WTC11 (cell line): ENCODE measurements around the gene WDR54. TPM values are rescaled to one million over a fixed set of nuclear protein-coding genes. Genes with fewer than 3 reads are reported as not detected.

Source experiments
- ATAC-seq: fragments of 200-7000 bp; cut with Tn5 transposase; 2 replicates; pipeline ENCODE4 v1.10.0; 2021; ENCODE audit warnings: mild to moderate bottlenecking, moderate library complexity
- CTCF ChIA-PET: fragments of 300-600 bp; sonication (Branson Sonifier 250); formaldehyde crosslinking; loops from one replicate; lab custom pipeline; 2021; ENCODE audit warnings: antibody characterized with exemption; lab: Charles Lee
- POLR2A ChIA-PET: fragments of 350-600 bp; sonication (Branson Sonifier 250); formaldehyde crosslinking; loops from one replicate; lab custom pipeline; 2021; ENCODE audit warnings: antibody characterized with exemption; lab: Charles Lee
- DNase-seq: peaks from one replicate; pipeline ENCODE4 v3.0.0; 2021; ENCODE audit warnings: low spot score
- H3K27ac Mint-ChIP-seq: 2 replicates; pipeline ENCODE4 v1.8.0; 2021; ENCODE audit warnings: mixed read lengths
- H3K27me3 Mint-ChIP-seq: 2 replicates; pipeline ENCODE4 v1.8.0; 2021; ENCODE audit warnings: low read depth, mild to moderate bottlenecking, moderate library complexity, mixed read lengths
- H3K36me3 Mint-ChIP-seq: 2 replicates; pipeline ENCODE4 v1.8.0; 2021; ENCODE audit warnings: mixed read lengths
- H3K4me1 Mint-ChIP-seq: 2 replicates; pipeline ENCODE4 v1.8.0; 2022; ENCODE audit warnings: mixed read lengths
- H3K4me3 Mint-ChIP-seq: 2 replicates; pipeline ENCODE4 v1.8.0; 2021; ENCODE audit warnings: mild to moderate bottlenecking, moderate library complexity, mixed read lengths
- H3K9me3 Mint-ChIP-seq: 2 replicates; pipeline ENCODE4 v1.8.0; 2021; ENCODE audit warnings: mixed read lengths
- ATF1 ChIP-seq: sonication (generic); formaldehyde crosslinking; IDR thresholded peaks from 2 replicates; pipeline ENCODE4 v1.8.1; 2023; ENCODE audit warnings: mild to moderate bottlenecking, moderate library complexity, missing genetic modification reagents
- CBFB ChIP-seq: sonication (generic); formaldehyde crosslinking; IDR thresholded peaks from 2 replicates; pipeline ENCODE4 v1.8.1; 2022; ENCODE audit warnings: mild to moderate bottlenecking, low read depth, missing genetic modification reagents
- CREM ChIP-seq: sonication (generic); formaldehyde crosslinking; IDR thresholded peaks from 2 replicates; pipeline ENCODE4 v1.8.1; 2022; ENCODE audit warnings: mild to moderate bottlenecking, missing genetic modification reagents, moderate library complexity
- ESRRA ChIP-seq: sonication (generic); formaldehyde crosslinking; IDR thresholded peaks from 2 replicates; pipeline ENCODE4 v1.8.1; 2022; ENCODE audit warnings: mild to moderate bottlenecking, missing genetic modification reagents, borderline replicate concordance
- HMGA2 ChIP-seq: fragments of 250-450 bp; sonication (Bioruptor Pico); IDR thresholded peaks from 2 replicates; pipeline ENCODE4 v1.4.0; 2021; ENCODE audit warnings: mild to moderate bottlenecking, moderate library complexity
- KAT7 ChIP-seq: sonication (generic); formaldehyde crosslinking; IDR thresholded peaks from 2 replicates; pipeline ENCODE4 v1.8.1; 2023; ENCODE audit warnings: missing genetic modification reagents, mild to moderate bottlenecking, borderline replicate concordance
- NFATC4 ChIP-seq: fragments of 250-450 bp; sonication (Bioruptor Pico); IDR thresholded peaks from 2 replicates; pipeline ENCODE4 v1.9.0; 2021; ENCODE audit warnings: mild to moderate bottlenecking
- NR1H2 ChIP-seq: sonication (generic); formaldehyde crosslinking; IDR thresholded peaks from 2 replicates; pipeline ENCODE4 v1.9.0; 2021; ENCODE audit warnings: mild to moderate bottlenecking, moderate library complexity, missing genetic modification reagents
- PRRX2 ChIP-seq: fragments of 250-450 bp; sonication (Bioruptor Pico); IDR thresholded peaks from 2 replicates; pipeline ENCODE4 v1.8.0; 2021; ENCODE audit warnings: mild to moderate bottlenecking
- RORB ChIP-seq: fragments of 250-450 bp; sonication (Bioruptor Pico); IDR thresholded peaks from 2 replicates; pipeline ENCODE4 v1.9.0; 2021; ENCODE audit warnings: mild to moderate bottlenecking
- SP1 ChIP-seq: sonication (generic); formaldehyde crosslinking; conservative IDR thresholded peaks from 2 replicates; pipeline ENCODE4 v1.8.1; 2022; ENCODE audit warnings: missing genetic modification reagents
- TEAD1 ChIP-seq: sonication (generic); formaldehyde crosslinking; IDR thresholded peaks from 2 replicates; pipeline ENCODE4 v1.8.0; 2022; ENCODE audit warnings: mild to moderate bottlenecking, missing genetic modification reagents
- TP53 ChIP-seq: sonication (generic); formaldehyde crosslinking; IDR thresholded peaks from 2 replicates; pipeline ENCODE4 v1.8.1; 2023; ENCODE audit warnings: mild to moderate bottlenecking, missing genetic modification reagents
- ZNF263 ChIP-seq: sonication (generic); formaldehyde crosslinking; IDR thresholded peaks from 2 replicates; pipeline ENCODE4 v1.8.1; 2022; ENCODE audit warnings: low read depth, mild to moderate bottlenecking, moderate library complexity, missing genetic modification reagents
- ZNF671 ChIP-seq: fragments of 250-450 bp; sonication (Bioruptor Pico); IDR thresholded peaks from 2 replicates; pipeline ENCODE4 v1.8.0; 2021; ENCODE audit warnings: mild to moderate bottlenecking
- total RNA-seq: library from RNA; stranded (reverse); gene quantifications from 3 replicates; pipeline ENCODE4 v1.2.3, GENCODE V29; 2021
- TF ChIP-seq, protein P1 (sequence below): fragments of 250-450 bp; sonication (Bioruptor Pico); IDR thresholded peaks from 2 replicates; pipeline ENCODE4 v1.9.0; 2021; ENCODE audit warnings: moderate library complexity, mild to moderate bottlenecking, inconsistent platforms, borderline replicate concordance
- TF ChIP-seq, protein P2 (sequence below): fragments of 200-600 bp; IDR thresholded peaks from 2 replicates; pipeline ENCODE4 v1.8.0; 2022; ENCODE audit warnings: antibody characterized with exemption
- TF ChIP-seq, protein P3 (sequence below): sonication (generic); formaldehyde crosslinking; IDR thresholded peaks from 2 replicates; pipeline ENCODE4 v1.8.1; 2023; ENCODE audit warnings: mild to moderate bottlenecking, moderate library complexity, missing genetic modification reagents
- TF ChIP-seq, protein P4 (sequence below): sonication (generic); formaldehyde crosslinking; conservative IDR thresholded peaks from 2 replicates; pipeline ENCODE4 v1.8.1; 2023; ENCODE audit warnings: mild to moderate bottlenecking, low read depth, missing genetic modification reagents, moderate library complexity

The WDR54 gene
- total RNA-seq, 1 experiment from 2014 or later = 55.2 TPM

DNA sequence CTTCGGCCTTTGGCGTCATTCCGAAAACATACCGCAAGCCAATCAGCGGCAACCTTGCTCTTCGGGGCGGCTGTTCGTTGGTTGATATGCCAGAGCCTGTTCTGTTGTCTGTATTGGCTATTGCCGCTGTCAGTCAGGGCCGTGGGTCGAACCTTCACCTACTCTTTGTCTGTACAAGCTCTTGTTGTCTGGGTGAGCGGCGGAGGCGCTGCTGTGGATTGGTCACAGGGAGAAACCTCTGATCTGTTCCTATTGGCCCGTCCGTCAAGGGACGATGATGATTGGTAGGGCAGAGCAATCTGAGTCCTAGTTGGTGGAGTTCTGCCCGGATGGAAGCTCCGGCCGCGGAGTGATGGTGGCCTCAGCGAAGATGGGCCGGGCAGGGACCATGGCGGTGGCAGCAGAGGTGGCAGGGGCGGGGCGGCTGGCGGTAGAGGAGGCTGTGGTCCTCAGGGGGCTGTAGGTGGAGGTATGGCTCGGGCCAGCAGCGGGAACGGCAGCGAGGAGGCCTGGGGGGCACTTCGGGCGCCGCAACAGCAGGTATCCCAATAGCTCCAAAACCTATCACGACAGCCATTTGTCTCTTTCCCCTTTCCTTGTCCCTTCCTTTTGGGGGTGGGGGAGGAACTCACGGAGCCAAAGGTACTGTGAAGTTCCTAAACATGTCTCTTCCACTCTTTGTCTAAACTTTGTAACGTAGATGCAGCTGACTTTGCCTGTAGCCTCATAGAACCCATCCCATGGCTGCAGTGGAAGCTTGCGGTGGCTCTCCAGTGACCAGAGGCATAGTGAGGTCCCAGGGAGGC is 36.8 kb downstream of the WDR54 start, which contains the start of gene WBP1 (continued):
- TF ChIP-seq PRRX2 (0 out of 2 replicates have a peak, but pooled peaks have one; percentile 79), SP1 (CRISPR knock-in tag) (peak; percentile 43; the same call in 1 of the 2 replicates), CBFB (no peak)

DNA sequence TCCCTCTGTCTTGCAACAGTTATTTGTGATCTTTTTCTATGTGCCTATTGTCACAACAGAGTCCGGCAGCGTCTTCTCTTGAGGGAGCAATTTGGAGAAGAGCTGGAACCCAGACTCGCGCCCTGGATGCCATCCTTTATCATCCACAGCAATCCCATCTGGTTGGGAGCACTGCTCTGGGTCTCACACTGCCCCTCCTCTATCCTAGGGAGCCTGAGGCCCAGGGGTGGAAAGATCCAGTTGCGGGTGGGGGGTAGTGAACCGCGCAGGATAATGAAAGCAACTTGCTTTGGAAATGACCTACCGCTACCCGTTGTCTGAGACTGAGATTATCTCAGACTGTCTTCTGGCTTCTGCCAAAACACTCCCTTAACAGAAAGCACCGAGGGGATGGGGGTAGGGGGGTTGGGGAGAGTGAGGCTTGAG is 37.4 kb downstream of the WDR54 start:
- H3K27ac Mint-ChIP-seq = peak overlapping the region; percentile 93
- peaks cover 9% of the 10 kb centered on the region for H3K36me3 Mint-ChIP-seq
- H3K27me3 Mint-ChIP-seq = no peaks in the 10 kb centered on the region
- ATAC-seq (no peak), DNase-seq (no peak)
- peak overlapping the region; percentile 96 for H3K4me3 Mint-ChIP-seq
- CTCF ChIA-PET = interaction anchor here (1.2 to 3.1 kb wide), 9 partner anchors 10 to 124 kb away, joined by 3 to 18 read pairs (median 4); partner anchors contain the start of gene CCDC142
- H3K9me3 Mint-ChIP-seq = no peaks in the 10 kb centered on the region
- H3K4me1 Mint-ChIP-seq = peaks cover 38% of the 10 kb centered on the region
- POLR2A ChIA-PET = interaction anchor here (0.6 to 2.7 kb wide), 11 partner anchors 9 to 67 kb away, joined by 3 to 29 read pairs (median 6); partner anchors contain the start of genes LBX2, MRPL53, PCGF1 and RTKN
- no peak for TF ChIP-seq TP53 (CRISPR knock-in tag)
- TF ChIP-seq CREM (CRISPR knock-in tag) = no peak
- no peak for TF ChIP-seq TEAD1 (CRISPR knock-in tag)
- no peak for TF ChIP-seq NR1H2
- no peak for TF ChIP-seq CBFB
- TF ChIP-seq KAT7 (CRISPR knock-in tag) = no peak
- TF ChIP-seq, protein P1, sequence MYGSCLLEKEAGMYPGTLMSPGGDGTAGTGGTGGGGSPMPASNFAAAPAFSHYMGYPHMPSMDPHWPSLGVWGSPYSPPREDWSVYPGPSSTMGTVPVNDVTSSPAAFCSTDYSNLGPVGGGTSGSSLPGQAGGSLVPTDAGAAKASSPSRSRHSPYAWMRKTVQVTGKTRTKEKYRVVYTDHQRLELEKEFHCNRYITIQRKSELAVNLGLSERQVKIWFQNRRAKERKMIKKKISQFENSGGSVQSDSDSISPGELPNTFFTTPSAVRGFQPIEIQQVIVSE (CRISPR knock-in tag) = no peak
- TF ChIP-seq, protein P2, sequence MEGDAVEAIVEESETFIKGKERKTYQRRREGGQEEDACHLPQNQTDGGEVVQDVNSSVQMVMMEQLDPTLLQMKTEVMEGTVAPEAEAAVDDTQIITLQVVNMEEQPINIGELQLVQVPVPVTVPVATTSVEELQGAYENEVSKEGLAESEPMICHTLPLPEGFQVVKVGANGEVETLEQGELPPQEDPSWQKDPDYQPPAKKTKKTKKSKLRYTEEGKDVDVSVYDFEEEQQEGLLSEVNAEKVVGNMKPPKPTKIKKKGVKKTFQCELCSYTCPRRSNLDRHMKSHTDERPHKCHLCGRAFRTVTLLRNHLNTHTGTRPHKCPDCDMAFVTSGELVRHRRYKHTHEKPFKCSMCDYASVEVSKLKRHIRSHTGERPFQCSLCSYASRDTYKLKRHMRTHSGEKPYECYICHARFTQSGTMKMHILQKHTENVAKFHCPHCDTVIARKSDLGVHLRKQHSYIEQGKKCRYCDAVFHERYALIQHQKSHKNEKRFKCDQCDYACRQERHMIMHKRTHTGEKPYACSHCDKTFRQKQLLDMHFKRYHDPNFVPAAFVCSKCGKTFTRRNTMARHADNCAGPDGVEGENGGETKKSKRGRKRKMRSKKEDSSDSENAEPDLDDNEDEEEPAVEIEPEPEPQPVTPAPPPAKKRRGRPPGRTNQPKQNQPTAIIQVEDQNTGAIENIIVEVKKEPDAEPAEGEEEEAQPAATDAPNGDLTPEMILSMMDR = no peak
- TF ChIP-seq, protein P3, sequence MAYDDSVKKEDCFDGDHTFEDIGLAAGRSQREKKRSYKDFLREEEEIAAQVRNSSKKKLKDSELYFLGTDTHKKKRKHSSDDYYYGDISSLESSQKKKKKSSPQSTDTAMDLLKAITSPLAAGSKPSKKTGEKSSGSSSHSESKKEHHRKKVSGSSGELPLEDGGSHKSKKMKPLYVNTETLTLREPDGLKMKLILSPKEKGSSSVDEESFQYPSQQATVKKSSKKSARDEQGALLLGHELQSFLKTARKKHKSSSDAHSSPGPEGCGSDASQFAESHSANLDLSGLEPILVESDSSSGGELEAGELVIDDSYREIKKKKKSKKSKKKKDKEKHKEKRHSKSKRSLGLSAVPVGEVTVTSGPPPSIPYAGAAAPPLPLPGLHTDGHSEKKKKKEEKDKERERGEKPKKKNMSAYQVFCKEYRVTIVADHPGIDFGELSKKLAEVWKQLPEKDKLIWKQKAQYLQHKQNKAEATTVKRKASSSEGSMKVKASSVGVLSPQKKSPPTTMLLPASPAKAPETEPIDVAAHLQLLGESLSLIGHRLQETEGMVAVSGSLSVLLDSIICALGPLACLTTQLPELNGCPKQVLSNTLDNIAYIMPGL (CRISPR knock-in tag) = no peak
- TF ChIP-seq ATF1 (CRISPR knock-in tag) = no peak
- no peak for TF ChIP-seq ESRRA (CRISPR knock-in tag)
- TF ChIP-seq ZNF671 = no peak
- TF ChIP-seq RORB (CRISPR knock-in tag) = no peak
- no peak for TF ChIP-seq NFATC4 (CRISPR knock-in tag)
- TF ChIP-seq HMGA2 (CRISPR knock-in tag) = no peak
- TF ChIP-seq ZNF263 (CRISPR knock-in tag) = no peak
- TF ChIP-seq, protein P4, sequence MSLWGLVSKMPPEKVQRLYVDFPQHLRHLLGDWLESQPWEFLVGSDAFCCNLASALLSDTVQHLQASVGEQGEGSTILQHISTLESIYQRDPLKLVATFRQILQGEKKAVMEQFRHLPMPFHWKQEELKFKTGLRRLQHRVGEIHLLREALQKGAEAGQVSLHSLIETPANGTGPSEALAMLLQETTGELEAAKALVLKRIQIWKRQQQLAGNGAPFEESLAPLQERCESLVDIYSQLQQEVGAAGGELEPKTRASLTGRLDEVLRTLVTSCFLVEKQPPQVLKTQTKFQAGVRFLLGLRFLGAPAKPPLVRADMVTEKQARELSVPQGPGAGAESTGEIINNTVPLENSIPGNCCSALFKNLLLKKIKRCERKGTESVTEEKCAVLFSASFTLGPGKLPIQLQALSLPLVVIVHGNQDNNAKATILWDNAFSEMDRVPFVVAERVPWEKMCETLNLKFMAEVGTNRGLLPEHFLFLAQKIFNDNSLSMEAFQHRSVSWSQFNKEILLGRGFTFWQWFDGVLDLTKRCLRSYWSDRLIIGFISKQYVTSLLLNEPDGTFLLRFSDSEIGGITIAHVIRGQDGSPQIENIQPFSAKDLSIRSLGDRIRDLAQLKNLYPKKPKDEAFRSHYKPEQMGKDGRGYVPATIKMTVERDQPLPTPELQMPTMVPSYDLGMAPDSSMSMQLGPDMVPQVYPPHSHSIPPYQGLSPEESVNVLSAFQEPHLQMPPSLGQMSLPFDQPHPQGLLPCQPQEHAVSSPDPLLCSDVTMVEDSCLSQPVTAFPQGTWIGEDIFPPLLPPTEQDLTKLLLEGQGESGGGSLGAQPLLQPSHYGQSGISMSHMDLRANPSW = no peak
